B cell (primary cell): ENCODE results near the gene CDH13. TPM values are rescaled to one million over a fixed set of nuclear protein-coding genes. Genes with fewer than 3 reads are reported as not detected.

Experiments
- ATAC-seq: fragments of 200-7000 bp; cut with Tn5 transposase; one replicate; pipeline ENCODE4 v1.10.0; 2021; ENCODE audit warnings: low read depth, mild to moderate bottlenecking, moderate number of reproducible peaks, moderate library complexity
- CTCF ChIA-PET: fragments of 350-600 bp; sonication (Branson Sonifier 250); formaldehyde crosslinking; loops from one replicate; lab custom pipeline; 2021; ENCODE audit warnings: antibody characterized with exemption, inconsistent platforms; lab: Charles Lee
- POLR2A ChIA-PET: fragments of 350-600 bp; sonication (Branson Sonifier 250); formaldehyde crosslinking; loops from one replicate; lab custom pipeline; 2021; ENCODE audit warnings: antibody characterized with exemption; lab: Charles Lee
- DNase-seq: peaks from one replicate; pipeline ENCODE4 v3.0.0; 2013
- H2AFZ ChIP-seq: 2 replicates; pipeline ENCODE4 v1.6.1; 2012; ENCODE audit warnings: mild to moderate bottlenecking, low read depth, low read length; ENCODE audit not compliant: insufficient read depth, poor library complexity, severe bottlenecking
- H3K27ac ChIP-seq, 2 donors: 1 replicate in 1 of 2; 2 replicates in 1 of 2; pipeline ENCODE4 v1.5.1; 2012 to 2013; ENCODE audit warnings: low read length in 2 of 2, mild to moderate bottlenecking in 2 of 2, moderate library complexity in 1 of 2
- H3K27me3 ChIP-seq, 4 experiments: fragments of 200-600 bp in 1 of 4; sonication (generic) in 1 of 4; replicated peaks in 1 of 4; 1 replicate in 2 of 4; 2 replicates in 2 of 4; pipeline versions ENCODE4 v1.6.1 to v1.7.0; 2013 to 2016; ENCODE audit warnings: low read length in 3 of 4, mild to moderate bottlenecking in 2 of 4, mixed read lengths in 1 of 4, moderate library complexity in 1 of 4; ENCODE audit not compliant: insufficient read depth in 4 of 4, control insufficient read depth in 3 of 4; ENCODE audit errors: control extremely low read depth in 1 of 4
- H3K36me3 ChIP-seq, 2 experiments: replicated peaks in 1 of 2; 1 replicate in 1 of 2; 2 replicates in 1 of 2; pipeline versions ENCODE4 v1.6.1 to v1.7.1; 2013; ENCODE audit warnings: low read length in 1 of 2; ENCODE audit not compliant: insufficient read depth in 2 of 2, control insufficient read depth in 1 of 2; ENCODE audit errors: control extremely low read depth in 1 of 2, extremely low read depth in 1 of 2
- H3K4me1 ChIP-seq, 2 donors: fragments of 200-600 bp in 1 of 2; sonication (generic) in 1 of 2; 1 replicate in 1 of 2; 2 replicates in 1 of 2; pipeline versions ENCODE4 v1.5.1 to v1.6.1; 2013 to 2017; ENCODE audit warnings: low read length in 2 of 2; ENCODE audit not compliant: control insufficient read depth in 2 of 2, insufficient read depth in 2 of 2
- H3K4me2 ChIP-seq: replicated peaks from 2 replicates; pipeline ENCODE3; 2012; ENCODE audit warnings: mild to moderate bottlenecking, low read depth, low read length; ENCODE audit not compliant: poor library complexity, severe bottlenecking
- H3K4me3 ChIP-seq, 5 experiments: fragments of 200-600 bp in 1 of 5; sonication (generic) in 1 of 5; 1 replicate in 3 of 5; 2 replicates in 2 of 5; pipeline versions ENCODE4 v1.5.1 to v1.7.0; 2011 to 2016; ENCODE audit warnings: low read length in 4 of 5, mild to moderate bottlenecking in 4 of 5, low read depth in 2 of 5, control low read depth in 1 of 5, moderate library complexity in 1 of 5; ENCODE audit not compliant: insufficient read depth in 1 of 5; ENCODE audit errors: control extremely low read depth in 1 of 5, extremely low read depth in 1 of 5
- H3K79me2 ChIP-seq: fragments of 200-600 bp; sonication (generic); one replicate; pipeline ENCODE4 v1.6.0; 2016; ENCODE audit warnings: low read length; ENCODE audit not compliant: control insufficient read depth, insufficient read depth
- H3K9ac ChIP-seq: fragments of 200-600 bp; sonication (generic); 2 replicates; pipeline ENCODE4 v1.6.1; 2017; ENCODE audit warnings: mild to moderate bottlenecking, low read length, moderate library complexity
- H3K9me3 ChIP-seq, 3 donors: one replicate each; pipeline versions ENCODE4 v1.6.1 to v1.7.1; 2013; ENCODE audit warnings: low read length in 2 of 3; ENCODE audit not compliant: control insufficient read depth in 2 of 3, insufficient read depth in 1 of 3; ENCODE audit errors: control extremely low read depth in 1 of 3
- H4K20me1 ChIP-seq: 2 replicates; pipeline ENCODE4 v1.6.0; 2012; ENCODE audit warnings: mild to moderate bottlenecking, low read length; ENCODE audit not compliant: insufficient read depth, control insufficient read depth, poor library complexity, severe bottlenecking
- H3K27ac Mint-ChIP-seq: one replicate; pipeline ENCODE4 v1.8.0; 2021; ENCODE audit warnings: mixed read lengths
- H3K27me3 Mint-ChIP-seq: one replicate; pipeline ENCODE4 v1.8.0; 2021; ENCODE audit warnings: mixed read lengths
- H3K4me1 Mint-ChIP-seq: one replicate; pipeline ENCODE4 v1.8.0; 2021; ENCODE audit warnings: mixed read lengths
- H3K4me3 Mint-ChIP-seq: one replicate; pipeline ENCODE4 v1.8.0; 2021; ENCODE audit warnings: mixed read lengths
- H3K9me3 Mint-ChIP-seq: one replicate; pipeline ENCODE4 v1.8.0; 2022; ENCODE audit warnings: mixed read lengths; ENCODE audit not compliant: insufficient read depth
- EZH2 ChIP-seq: IDR thresholded peaks from 2 replicates; pipeline ENCODE4 v1.6.1; 2012; ENCODE audit warnings: borderline replicate concordance, low read depth, mild to moderate bottlenecking, moderate library complexity, low read length; ENCODE audit not compliant: insufficient read depth, poor library complexity, severe bottlenecking
- WGBS: methylation state at CpG from one replicate; pipeline ENCODE4 v1.1.5; 2013; ENCODE audit warnings: missing lambda C conversion rate; ENCODE audit not compliant: insufficient coverage; 5-methylcytosine and 5-hydroxymethylcytosine counted together
- intact Hi-C: fragments of 100-400 bp; cut with micrococcal nuclease; formaldehyde crosslinking; loops from one replicate; pipeline ENCODE4 v1.10.0; 2022
- polyA plus RNA-seq: library from polyadenylated mRNA; depleted of rRNA; stranded (reverse); fragments of >200 nt; gene quantifications from 2 replicates; pipeline ENCODE4 v1.2.3, GENCODE V29; 2012
- total RNA-seq, 2 donors: library from RNA; stranded (reverse); fragments of 120-200 nt in 1 of 2; gene quantifications; 1 replicate in 1 of 2; 2 replicates in 1 of 2; pipeline versions ENCODE4 v1.2.3 to v1.2.4, GENCODE V29; 2013 to 2022
- TF ChIP-seq, protein P1 (sequence below): fragments of 200-600 bp; IDR thresholded peaks from one replicate; pipeline ENCODE4 v1.8.0; 2022; ENCODE audit warnings: antibody characterized with exemption, mild to moderate bottlenecking

CDH13 gene
- total and polyA plus RNA-seq, 2 donors (not counting 1 experiment from before 2014, with no cell fraction given), result not detected

- Histone ChIP-seq H4K20me1 (no peaks in the 10 kb centered on the region), H3K9ac (no peak overlapping the region), H3K36me3 (no peaks in the 10 kb centered on the region), H3K4me1 (no peaks in the 10 kb centered on the region), H2AFZ (no peak overlapping the region), H3K4me3 (no peak overlapping the region), H3K27ac (no peak overlapping the region), H3K9me3 (no peaks in the 10 kb centered on the region), H3K4me2 (no peak overlapping the region), H3K27me3 (peaks cover 0 to 3% (median 0%) of the 10 kb centered on the region in 4 experiments), H3K79me2 (no peaks in the 10 kb centered on the region)
- DNase-seq, result no peak
- no peak for ATAC-seq
- ChIA-PET POLR2A (no interaction called here), CTCF (no interaction called here)
- Mint-ChIP-seq H3K9me3 (no peaks in the 10 kb centered on the region), H3K27me3 (peaks cover 15% of the 10 kb centered on the region), H3K4me1 (no peaks in the 10 kb centered on the region), H3K4me3 (no peak overlapping the region), H3K27ac (no peak overlapping the region)
- TF ChIP-seq, protein P1, sequence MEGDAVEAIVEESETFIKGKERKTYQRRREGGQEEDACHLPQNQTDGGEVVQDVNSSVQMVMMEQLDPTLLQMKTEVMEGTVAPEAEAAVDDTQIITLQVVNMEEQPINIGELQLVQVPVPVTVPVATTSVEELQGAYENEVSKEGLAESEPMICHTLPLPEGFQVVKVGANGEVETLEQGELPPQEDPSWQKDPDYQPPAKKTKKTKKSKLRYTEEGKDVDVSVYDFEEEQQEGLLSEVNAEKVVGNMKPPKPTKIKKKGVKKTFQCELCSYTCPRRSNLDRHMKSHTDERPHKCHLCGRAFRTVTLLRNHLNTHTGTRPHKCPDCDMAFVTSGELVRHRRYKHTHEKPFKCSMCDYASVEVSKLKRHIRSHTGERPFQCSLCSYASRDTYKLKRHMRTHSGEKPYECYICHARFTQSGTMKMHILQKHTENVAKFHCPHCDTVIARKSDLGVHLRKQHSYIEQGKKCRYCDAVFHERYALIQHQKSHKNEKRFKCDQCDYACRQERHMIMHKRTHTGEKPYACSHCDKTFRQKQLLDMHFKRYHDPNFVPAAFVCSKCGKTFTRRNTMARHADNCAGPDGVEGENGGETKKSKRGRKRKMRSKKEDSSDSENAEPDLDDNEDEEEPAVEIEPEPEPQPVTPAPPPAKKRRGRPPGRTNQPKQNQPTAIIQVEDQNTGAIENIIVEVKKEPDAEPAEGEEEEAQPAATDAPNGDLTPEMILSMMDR, result no peak
- TF ChIP-seq EZH2, result no peak
- 55% methylated on average over 2 of the region's 5 CpGs for WGBS
- intact Hi-C loops, result no loop called here
Observed at GRCh38 chr16:83602761-83603722, 976.3 kb downstream of the CDH13 start.
